DOHH2 (cell line): Measurements from ENCODE around the gene CES2.

Experiments used
- H3F3A ChIP-seq: fragments of 200-600 bp; sonication (generic), shearing (Covaris generic); 2 replicates; pipeline ENCODE4 v1.6.0; 2016; ENCODE audit warnings: antibody characterized with exemption, mild to moderate bottlenecking; ENCODE audit not compliant: control insufficient read depth, insufficient read depth
- H3K27ac ChIP-seq: fragments of 200-600 bp; sonication (generic); 2 replicates; pipeline ENCODE4 v1.5.1; 2014; ENCODE audit warnings: low read depth, mild to moderate bottlenecking, low read length, moderate library complexity
- H3K27me3 ChIP-seq: fragments of 200-600 bp; sonication (generic); 2 replicates; pipeline ENCODE4 v1.6.1; 2014; ENCODE audit warnings: mild to moderate bottlenecking, low read length, mixed read lengths; ENCODE audit not compliant: control insufficient read depth
- H3K36me3 ChIP-seq: fragments of 200-600 bp; sonication (generic); 2 replicates; pipeline ENCODE4 v1.6.1; 2014; ENCODE audit warnings: mild to moderate bottlenecking, low read length, moderate library complexity, mixed read lengths; ENCODE audit not compliant: control insufficient read depth
- H3K4me1 ChIP-seq: fragments of 200-600 bp; sonication (generic); 2 replicates; pipeline ENCODE4 v1.6.1; 2014; ENCODE audit warnings: mild to moderate bottlenecking, low read length, mixed read lengths; ENCODE audit not compliant: control insufficient read depth
- H3K4me2 ChIP-seq: fragments of 200-600 bp; sonication (generic); 2 replicates; pipeline ENCODE4 v1.6.0; 2014; ENCODE audit warnings: mild to moderate bottlenecking, low read length, moderate library complexity
- H3K4me3 ChIP-seq: fragments of 200-600 bp; sonication (generic); 2 replicates; pipeline ENCODE4 v1.5.1; 2014; ENCODE audit warnings: mild to moderate bottlenecking, low read length, mixed read lengths
- H3K79me2 ChIP-seq: fragments of 200-600 bp; sonication (generic); 2 replicates; pipeline ENCODE4 v1.6.1; 2014; ENCODE audit warnings: mild to moderate bottlenecking, low read length, mixed read lengths; ENCODE audit not compliant: control insufficient read depth
- H3K9me2 ChIP-seq: fragments of 200-600 bp; sonication (generic); replicated peaks from 2 replicates; pipeline ENCODE4 v1.6.1; 2014; ENCODE audit warnings: mild to moderate bottlenecking, low read length, mixed read lengths; ENCODE audit not compliant: control insufficient read depth
- H3K9me3 ChIP-seq: fragments of 200-600 bp; sonication (generic); 2 replicates; pipeline ENCODE4 v1.6.1; 2014; ENCODE audit warnings: antibody characterized with exemption, low read length, mixed read lengths; ENCODE audit not compliant: control insufficient read depth, insufficient read depth
- H4K20me1 ChIP-seq: fragments of 200-600 bp; sonication (generic); 2 replicates; pipeline ENCODE4 v1.6.0; 2014; ENCODE audit warnings: low read depth, mild to moderate bottlenecking, antibody characterized with exemption, low read length, moderate library complexity; ENCODE audit not compliant: control insufficient read depth, insufficient read depth
- CTCF ChIP-seq: fragments of 200-600 bp; sonication (generic); IDR thresholded peaks from one replicate; pipeline ENCODE4 v1.5.1; 2014; ENCODE audit warnings: antibody characterized with exemption, mild to moderate bottlenecking, low read depth, low read length; ENCODE audit not compliant: poor library complexity, severe bottlenecking
- EZH2phosphoT487 ChIP-seq: fragments of 200-600 bp; sonication (generic); IDR thresholded peaks from 2 replicates; pipeline ENCODE4 v1.6.1; 2017; ENCODE audit warnings: borderline replicate concordance, mild to moderate bottlenecking, antibody characterized with exemption, low read length, moderate library complexity, mixed read lengths

The CES2 gene

DNA sequence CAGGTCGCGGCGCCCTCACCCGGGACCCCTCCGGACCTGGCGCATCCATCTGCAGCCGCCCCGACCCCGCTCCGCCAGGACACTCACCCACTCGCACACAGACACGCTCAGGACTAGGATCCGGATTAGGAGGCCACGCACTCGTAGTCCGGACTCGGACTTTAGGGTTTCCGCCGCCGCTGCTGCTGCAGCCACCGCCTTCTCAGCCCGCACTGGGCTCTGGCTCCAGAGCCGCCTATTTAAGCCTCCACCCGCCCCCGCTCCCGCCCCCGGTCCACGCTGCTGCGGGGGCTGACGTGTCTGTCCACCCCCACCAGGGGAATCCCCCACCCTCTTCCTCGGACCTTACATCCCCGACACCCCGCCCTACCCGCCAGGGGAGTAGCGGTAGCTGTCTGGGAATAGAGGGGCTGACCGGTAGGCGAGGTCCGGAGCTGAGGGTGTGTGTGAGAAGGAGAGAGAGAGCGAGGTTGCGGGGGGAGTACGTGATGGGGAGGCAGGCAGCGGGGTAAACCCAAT lies 9.9 kb upstream of the CES2 start, which contains the start of gene RRAD:
Gene RRAD, minus strand, starts transcription at position 214 of the 519 bp plus-strand sequence. CDS start 356 bp downstream, outside the sequence.
- no peaks in the 10 kb centered on the region for H4K20me1 ChIP-seq
- H3K4me1 ChIP-seq, result no peaks in the 10 kb centered on the region
- H3K4me3 ChIP-seq, result no peak within 1 kb of the TSS
- TF ChIP-seq CTCF (no peak), EZH2phosphoT487 (peak; percentile 73; the same call in 1 of the 2 replicates)
- H3K9me3 ChIP-seq, result no peaks in the 10 kb centered on the region
- no peaks in the 10 kb centered on the region for H3K79me2 ChIP-seq
- no peak within 1 kb of the TSS for H3K27ac ChIP-seq
- H3K27me3 ChIP-seq, result peaks cover 40% of the 10 kb centered on the region
- H3K4me2 ChIP-seq, result no peak within 1 kb of the TSS
- no peaks in the 10 kb centered on the region for H3K9me2 ChIP-seq
- 0 out of 2 replicates have a peak, but pooled peaks cover 3% of the 10 kb centered on the region for H3F3A ChIP-seq
- H3K36me3 ChIP-seq, result no peaks in the 10 kb centered on the region

- Histone ChIP-seq H3K9me3 (no peaks in the 10 kb centered on the region), H3K4me3 (no peak overlapping the region), H3K9me2 (no peaks in the 10 kb centered on the region), H3K27ac (no peak overlapping the region), H3K4me2 (no peak overlapping the region), H3K79me2 (no peaks in the 10 kb centered on the region), H3K27me3 (peaks cover 34% of the 10 kb centered on the region), H4K20me1 (no peaks in the 10 kb centered on the region), H3K4me1 (no peaks in the 10 kb centered on the region), H3K36me3 (peaks cover 2% of the 10 kb centered on the region; the same call in 1 of the 2 replicates), H3F3A (0 out of 2 replicates have a peak, but pooled peaks cover 3% of the 10 kb centered on the region)
- TF ChIP-seq EZH2phosphoT487 (no peak), CTCF (no peak)
Measured at GRCh38 chr16:66926171-66926947, 9.0 kb upstream of the CES2 start.

- Histone ChIP-seq H3K4me2 (no peak overlapping the region), H3K27ac (no peak overlapping the region), H3K4me3 (no peak overlapping the region), H3K36me3 (peaks cover 8% of the 10 kb centered on the region; the same call in 1 of the 2 replicates), H3K79me2 (no peaks in the 10 kb centered on the region), H3K9me2 (no peaks in the 10 kb centered on the region), H3F3A (0 out of 2 replicates have a peak, but pooled peaks cover 3% of the 10 kb centered on the region), H3K27me3 (peaks cover 32% of the 10 kb centered on the region), H4K20me1 (no peaks in the 10 kb centered on the region), H3K4me1 (no peaks in the 10 kb centered on the region), H3K9me3 (no peaks in the 10 kb centered on the region)
- TF ChIP-seq CTCF (no peak), EZH2phosphoT487 (no peak)
Measured at GRCh38 chr16:66926961-66927436, 8.3 kb upstream of the CES2 start.
